Cortex of kidney (tissue), 1 donor: ENCODE data around the gene STXBP2.
"Not testable (repeated sequence)": the region's sequence is repeated elsewhere in the genome, so short reads cannot be mapped to it uniquely, and the experiment has no call there.

Source experiments
- DNase-seq: peaks from one replicate; lab custom pipeline; 2025; lab: John Stamatoyannopoulos, UW

STXBP2 gene

GRCh38 chr19:7632340-7633203 is 4.3 kb upstream of the STXBP2 start:
- DNase-seq = no peak

GRCh38 chr19:7633698-7634097 is 3.2 kb upstream of the STXBP2 start, which contains the start of gene PCP2:
Gene PCP2 (minus strand): TSS chr19:7633719. CDS start chr19:7633457, 262 bp downstream.
- DNase-seq = no peak

GRCh38 chr19:7635670-7636069 is 1.2 kb upstream of the STXBP2 start:
- no peak for DNase-seq

- no peak for DNase-seq
Measured at GRCh38 chr19:7636317-7636690, 606 bp upstream of the STXBP2 start.

- no peak for DNase-seq
Measured at GRCh38 chr19:7637374-7638256, 705 bp downstream of the STXBP2 start.

GRCh38 chr19:7638802-7639465 is 2.0 kb downstream of the STXBP2 start:
- no peak for DNase-seq

- DNase-seq = no peak
Measured at GRCh38 chr19:7639863-7640348, 3.0 kb downstream of the STXBP2 start.

- no peak for DNase-seq
Measured at GRCh38 chr19:7640803-7641202, 3.9 kb downstream of the STXBP2 start.

GRCh38 chr19:7641290-7642276 is 4.7 kb downstream of the STXBP2 start:
- no peak for DNase-seq

GRCh38 chr19:7642295-7643030 is 5.6 kb downstream of the STXBP2 start:
- no peak for DNase-seq

- DNase-seq = no peak
Measured at GRCh38 chr19:7643031-7643415, 6.1 kb downstream of the STXBP2 start.

GRCh38 chr19:7643629-7644549 is 7.0 kb downstream of the STXBP2 start:
- DNase-seq = not testable (repeated sequence)

- DNase-seq = no peak
Measured at GRCh38 chr19:7644550-7644877, 7.6 kb downstream of the STXBP2 start.

GRCh38 chr19:7645163-7645562 is 8.3 kb downstream of the STXBP2 start:
- no peak for DNase-seq

GRCh38 chr19:7645656-7646425 is 8.9 kb downstream of the STXBP2 start:
- DNase-seq = no peak

- DNase-seq = no peak
Measured at GRCh38 chr19:7646426-7646700, 9.5 kb downstream of the STXBP2 start.

GRCh38 chr19:7647156-7647555 is 10.2 kb downstream of the STXBP2 start:
- no peak for DNase-seq

GRCh38 chr19:7648265-7649014 is 11.5 kb downstream of the STXBP2 start:
- no peak for DNase-seq
